GM12878 (cell line): ENCODE results near the gene TP73. TPM values are rescaled to one million over a fixed set of nuclear protein-coding genes. Genes with fewer than 3 reads are reported as not detected.

Experiments
- ATAC-seq: fragments of 200-7000 bp; cut with Tn5 transposase; 3 replicates; pipeline ENCODE4 v1.9.1; 2020; ENCODE audit warnings: mild to moderate bottlenecking, moderate library complexity
- BruUV-seq: library from RNA; stranded (reverse); fragments of 400-500 nt; replicated peaks from 2 replicates; lab custom pipeline; 2021; lab: Mats Ljungman, UMichigan
- CTCF ChIA-PET: fragments of 300-600 bp; sonication (Branson Sonifier 250); formaldehyde crosslinking; extraction: SDS; loops from one replicate; lab custom pipeline; 2021; ENCODE audit warnings: inconsistent platforms; lab: Yijun Ruan, JAX
- POLR2A ChIA-PET: fragments of 350-600 bp; formaldehyde crosslinking; extraction: SDS; loops from one replicate; lab custom pipeline; 2021; ENCODE audit warnings: inconsistent platforms; lab: Charles Lee
- RAD21 ChIA-PET: fragments of 300-600 bp; sonication (Branson Sonifier 250); formaldehyde crosslinking; loops from one replicate; lab custom pipeline; 2023; ENCODE audit warnings: antibody characterized with exemption; ENCODE audit not compliant: unreplicated experiment; lab: Charles Lee
- SMC1A ChIA-PET: fragments of 300-600 bp; sonication (Branson Sonifier 250); formaldehyde crosslinking; loops from one replicate; lab custom pipeline; 2023; ENCODE audit not compliant: unreplicated experiment, uncharacterized antibody; lab: Charles Lee
- DNase-seq: peaks from one replicate; pipeline ENCODE4 v3.0.0-alpha.2; 2011; ENCODE audit warnings: low read depth, low spot score
- FAIRE-seq: peaks from 3 replicates; lab custom pipeline; 2011; peaks lifted over from hg19 to GRCh38; lab: Jason Lieb, UNC
- H2AFZ ChIP-seq: 2 replicates; pipeline ENCODE4 v1.6.0; 2011; ENCODE audit warnings: low read depth, low read length, control low read depth; ENCODE audit not compliant: control insufficient read depth
- H3K27ac ChIP-seq: 2 replicates; pipeline ENCODE4 v1.5.1; 2011; ENCODE audit warnings: control low read depth; ENCODE audit not compliant: control insufficient read depth, insufficient read depth
- H3K27me3 ChIP-seq, 2 experiments: replicated peaks in 1 of 2; 2 replicates each; pipeline versions ENCODE4 v1.6.0 to v1.6.1; 2011; ENCODE audit warnings: low read length in 1 of 2; ENCODE audit not compliant: control insufficient read depth in 2 of 2, insufficient read depth in 2 of 2
- H3K36me3 ChIP-seq, 2 experiments: 2 replicates each; pipeline ENCODE4 v1.5.1; 2011; ENCODE audit warnings: low read length in 1 of 2; ENCODE audit not compliant: control insufficient read depth in 2 of 2, insufficient read depth in 2 of 2
- H3K4me1 ChIP-seq: 2 replicates; pipeline ENCODE4 v1.6.1; 2011; ENCODE audit warnings: mild to moderate bottlenecking, low read length, moderate library complexity, mixed read lengths; ENCODE audit not compliant: control insufficient read depth, insufficient read depth
- H3K4me2 ChIP-seq: 2 replicates; pipeline ENCODE4 v1.6.0; 2011; ENCODE audit warnings: control low read depth; ENCODE audit not compliant: control insufficient read depth, insufficient read depth
- H3K4me3 ChIP-seq: fragments of 200-600 bp; sonication (generic); 2 replicates; pipeline ENCODE4 v1.5.1; 2016
- H3K79me2 ChIP-seq: 2 replicates; pipeline ENCODE4 v1.6.0; 2011; ENCODE audit warnings: low read length; ENCODE audit not compliant: control insufficient read depth, insufficient read depth
- H3K9ac ChIP-seq: 2 replicates; pipeline ENCODE4 v1.8.0; 2011; ENCODE audit warnings: low read length, control low read depth, mixed read lengths; ENCODE audit not compliant: control insufficient read depth, insufficient read depth
- H3K9me3 ChIP-seq: replicated peaks from 3 replicates; pipeline ENCODE4 v1.5.1; 2011; ENCODE audit warnings: mild to moderate bottlenecking, low read length; ENCODE audit not compliant: control insufficient read depth, insufficient read depth
- H4K20me1 ChIP-seq: 2 replicates; pipeline ENCODE4 v1.6.0; 2011; ENCODE audit not compliant: control insufficient read depth, insufficient read depth
- ASH2L ChIP-seq: fragments of 300-600, 200-600 bp; sonication (generic); IDR thresholded peaks from 2 replicates; pipeline ENCODE4 v1.6.1; 2017; ENCODE audit warnings: low read depth, mild to moderate bottlenecking, borderline replicate concordance
- BACH1 ChIP-seq: fragments of 450-650 bp; IDR thresholded peaks from 2 replicates; pipeline ENCODE4 v1.6.1; 2017; ENCODE audit warnings: mild to moderate bottlenecking, borderline replicate concordance
- CREM ChIP-seq: IDR thresholded peaks from 2 replicates; pipeline ENCODE4 v1.6.1; 2014; ENCODE audit warnings: antibody characterized with exemption, low read depth
- EZH2 ChIP-seq: IDR thresholded peaks from 2 replicates; pipeline ENCODE4 v1.6.1; 2012; ENCODE audit warnings: low read depth, mild to moderate bottlenecking, control low read depth, inconsistent platforms, low read length, borderline replicate concordance; ENCODE audit not compliant: control insufficient read depth
- PRDM15 ChIP-seq: fragments of 450-650 bp; formaldehyde crosslinking; IDR thresholded peaks from 2 replicates; pipeline ENCODE4 v1.4.0; 2020; ENCODE audit warnings: mild to moderate bottlenecking, moderate library complexity
- RCOR1 ChIP-seq: conservative IDR thresholded peaks from 2 replicates; pipeline ENCODE4 v1.6.1; 2012; ENCODE audit warnings: low read depth, low read length, improper control_type of control experiment
- RUNX3 ChIP-seq: IDR thresholded peaks from 2 replicates; pipeline ENCODE4 v1.6.1; 2012; ENCODE audit warnings: low read length, inconsistent platforms
- SMARCA5 ChIP-seq: fragments of 450-650 bp; IDR thresholded peaks from 2 replicates; pipeline ENCODE4 v1.6.1; 2017; ENCODE audit warnings: mild to moderate bottlenecking
- SREBF1 ChIP-seq: IDR thresholded peaks from 2 replicates; pipeline ENCODE4 v1.6.1; 2012; ENCODE audit warnings: mild to moderate bottlenecking, low read length
- STAT3 ChIP-seq: IDR thresholded peaks from 2 replicates; pipeline ENCODE4 v1.6.1; 2011; ENCODE audit warnings: low read depth, low read length, improper control_type of control experiment
- TBL1XR1 ChIP-seq: IDR thresholded peaks from 2 replicates; pipeline ENCODE4 v1.6.1; 2012; ENCODE audit warnings: low read depth, low read length, improper control_type of control experiment
- TCF3 ChIP-seq: IDR thresholded peaks from 2 replicates; pipeline ENCODE4 v1.6.1; 2012; ENCODE audit warnings: low read depth, mild to moderate bottlenecking, low read length, borderline replicate concordance; ENCODE audit not compliant: insufficient read depth
- YY1 ChIP-seq: IDR thresholded peaks from 2 replicates; pipeline ENCODE4 v1.6.1; 2011; ENCODE audit warnings: low read depth, mild to moderate bottlenecking, low read length
- ZNF622 ChIP-seq: fragments of 450-650 bp; IDR thresholded peaks from 2 replicates; pipeline ENCODE4 v1.6.1; 2017; ENCODE audit warnings: mild to moderate bottlenecking, inconsistent platforms
- WGBS: methylation state at CpG from one replicate; pipeline ENCODE4 v1.1.6; 2016; ENCODE audit warnings: low lambda C conversion rate; ENCODE audit not compliant: insufficient replicate concordance, insufficient coverage; ENCODE audit errors: missing lambda C conversion rate; 5-methylcytosine and 5-hydroxymethylcytosine counted together
- in situ Hi-C: fragments of 300-500 bp; cut with MboI; formaldehyde crosslinking; loops from 9 replicates; pipeline ENCODE4 v1.14.3; 2018; ENCODE audit warnings: mixed read lengths
- intact Hi-C: fragments of 100-400 bp; cut with micrococcal nuclease; formaldehyde crosslinking; loops from one replicate; pipeline ENCODE4 v1.14.2; 2022; ENCODE audit not compliant: unreplicated experiment
- polyA plus RNA-seq, 11 experiments: library from polyadenylated mRNA; depleted of rRNA in 4 of 11; unstranded in 6 of 11; stranded (reverse) in 5 of 11; fragments of >200 nt; fragmentation: Nextera tagmentation in 4 of 11; fragmentation: Illumina TruSeq in 1 of 11; extraction: Ambion mirVana in 4 of 11; extraction: Trizol in 1 of 11; gene quantifications; 1 replicate in 1 of 11; 2 replicates in 10 of 11; pipeline versions ENCODE4 v1.2.1 to v1.2.3, GENCODE V29; 2011 to 2016; ENCODE audit warnings: inconsistent platforms in 2 of 11, missing spikeins in 2 of 11, low read depth in 1 of 11
- total RNA-seq, 4 experiments: library from RNA; depleted of rRNA in 3 of 4; stranded (reverse); fragments of >200 nt in 3 of 4; fragmentation: Illumina TruSeq in 1 of 4; extraction: Trizol in 1 of 4; gene quantifications; 2 replicates each; pipeline versions ENCODE4 v1.2.1 to v1.2.3, GENCODE V29; 2013 to 2021
- TF ChIP-seq, protein P1 (sequence below): IDR thresholded peaks from 2 replicates; pipeline ENCODE4 v1.6.1; 2011; ENCODE audit warnings: borderline replicate concordance, low read depth, mild to moderate bottlenecking, moderate library complexity, mixed read lengths, low read length; ENCODE audit not compliant: insufficient read depth; ENCODE audit errors: extremely low read length

Gene TP73
- total and polyA plus RNA-seq, 10 of the 15 experiments (the other 5 are each of a cell fraction or from before 2014, with no cell fraction given): 0.08 to 54.2 (median 14.9) TPM

- Histone ChIP-seq H3K9ac (no peak overlapping the region), H3K4me1 (peaks cover 21% of the 10 kb centered on the region), H3K36me3 (peaks cover 2 to 46% of the 10 kb centered on the region in 2 experiments; a peak in 3 of 4 replicates), H2AFZ (no peak overlapping the region), H3K9me3 (no peaks in the 10 kb centered on the region), H3K79me2 (peaks cover 26% of the 10 kb centered on the region), H3K27me3 (no peaks in the 10 kb centered on the region), H4K20me1 (no peaks in the 10 kb centered on the region; the same call in 1 of the 2 replicates), H3K4me2 (no peak overlapping the region), H3K27ac (no peak overlapping the region), H3K4me3 (no peak overlapping the region)
- intact Hi-C loops: no loop called here
- SMC1A ChIA-PET: interaction anchor here (1.1 kb wide), 1 partner anchor 24 kb away, joined by 4 read pairs; no protein-coding TSS in a partner anchor
- ATAC-seq (no peak), FAIRE-seq (no peak), DNase-seq (no peak)
- POLR2A ChIA-PET: interaction anchor here (1.1 kb wide), 1 partner anchor 16 kb away, joined by 3 read pairs; no protein-coding TSS in a partner anchor
- TF ChIP-seq SREBF1: no peak
- 0 out of 2 replicates have a peak, but pooled peaks have one; percentile 40 for TF ChIP-seq SMARCA5
- TF ChIP-seq BACH1: peak; percentile 69; the same call in 1 of the 2 replicates
- TF ChIP-seq ZNF622: no peak
- no peak for TF ChIP-seq TCF3
- CTCF ChIA-PET: no interaction called here
- 100% methylated on average over 1 of the region's 1 CpG for WGBS
- no TSS peak for BruUV-seq
- in situ Hi-C loops: no loop called here
- RAD21 ChIA-PET: no interaction called here
Observed at GRCh38 chr1:3683197-3683596, 30.9 kb downstream of the TP73 start.

DNA sequence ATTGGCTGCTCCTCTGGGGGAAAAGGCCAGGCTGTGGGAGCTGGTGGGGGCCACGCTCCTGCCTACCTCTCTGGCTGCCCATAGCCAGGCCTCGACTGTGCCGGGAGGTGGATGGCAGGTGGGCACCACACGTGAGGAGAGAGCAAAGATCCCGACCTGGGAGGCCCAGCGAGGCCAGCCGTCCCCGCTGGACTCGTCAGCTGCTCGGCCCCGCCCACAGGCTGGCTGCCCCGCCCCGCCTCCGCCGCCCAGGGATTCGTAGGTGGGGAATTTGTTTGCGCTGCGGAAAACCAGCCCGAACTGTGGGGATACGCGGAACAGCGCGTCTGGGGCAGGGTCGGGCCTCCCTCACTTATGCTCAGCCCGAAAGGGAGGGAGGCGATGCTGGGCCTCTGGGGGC is 31.7 kb downstream of the TP73 start:
- no peak overlapping the region for H3K27ac ChIP-seq
- intact Hi-C loops: no loop called here
- WGBS: 67% methylated on average over 24 of the region's 26 CpGs
- ATAC-seq (no peak), DNase-seq (no peak), FAIRE-seq (no peak)
- H3K9me3 ChIP-seq: no peaks in the 10 kb centered on the region
- no peak overlapping the region for H3K4me3 ChIP-seq
- CTCF ChIA-PET: no interaction called here
- H2AFZ ChIP-seq: no peak overlapping the region
- no peak overlapping the region for H3K9ac ChIP-seq
- BruUV-seq: no TSS peak
- peaks cover 18% of the 10 kb centered on the region for H3K79me2 ChIP-seq
- H3K36me3 ChIP-seq: peaks cover 2 to 51% of the 10 kb centered on the region in 2 experiments; a peak in 3 of 4 replicates
- in situ Hi-C loops: no loop called here
- RAD21 ChIA-PET: no interaction called here
- no peaks in the 10 kb centered on the region; the same call in 1 of the 2 replicates for H4K20me1 ChIP-seq
- peaks cover 16% of the 10 kb centered on the region for H3K4me1 ChIP-seq
- SMC1A ChIA-PET: no interaction called here
- H3K4me2 ChIP-seq: no peak overlapping the region
- H3K27me3 ChIP-seq: no peaks in the 10 kb centered on the region
- POLR2A ChIA-PET: no interaction called here
- TF ChIP-seq, protein P1, sequence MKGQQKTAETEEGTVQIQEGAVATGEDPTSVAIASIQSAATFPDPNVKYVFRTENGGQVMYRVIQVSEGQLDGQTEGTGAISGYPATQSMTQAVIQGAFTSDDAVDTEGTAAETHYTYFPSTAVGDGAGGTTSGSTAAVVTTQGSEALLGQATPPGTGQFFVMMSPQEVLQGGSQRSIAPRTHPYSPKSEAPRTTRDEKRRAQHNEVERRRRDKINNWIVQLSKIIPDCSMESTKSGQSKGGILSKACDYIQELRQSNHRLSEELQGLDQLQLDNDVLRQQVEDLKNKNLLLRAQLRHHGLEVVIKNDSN: no peak
- TF ChIP-seq STAT3: no peak
- TF ChIP-seq CREM: no peak
- no peak for TF ChIP-seq YY1
- TF ChIP-seq RUNX3: no peak
- TF ChIP-seq PRDM15 (CRISPR knock-in tag): no peak
- TF ChIP-seq ASH2L: no peak
- no peak for TF ChIP-seq TBL1XR1
- no peak for TF ChIP-seq RCOR1
- no peak for TF ChIP-seq EZH2
